ENCODE measurements around the gene SPTY2D1. TPM values are rescaled to one million over a fixed set of nuclear protein-coding genes. Genes with fewer than 3 reads are reported as not detected.

SPTY2D1 gene
- total and polyA plus RNA-seq, 12 donors = 1.9 to 18.8 (median 9.9) TPM

GRCh38 chr11:18564149-18564548 is 70.0 kb downstream of the SPTY2D1 start:
- Histone ChIP-seq H3K4me3 (no peak overlapping the region), H3K36me3 (peaks cover 0 to 99% (median 36%) of the 10 kb centered on the region in 9 donors), H3K4me1 (no peaks in the 10 kb centered on the region), H3K9me3 (no peaks in the 10 kb centered on the region), H3K27ac (no peak overlapping the region), H3K27me3 (no peaks in the 10 kb centered on the region)
- ATAC-seq (no peak), DNase-seq (no peak)
- no peak for TF ChIP-seq CTCF (IDR thresholded peaks at IDR 0.05)
- intact Hi-C loops (cut with DNase I) = no loop called here

GRCh38 chr11:18563090-18563730 is 70.9 kb downstream of the SPTY2D1 start:
- 88 to 93% methylated on average over 2 of the region's 2 CpGs for WGBS, 2 donors
- no peak overlapping the region for H3K4me3 ChIP-seq
- TF ChIP-seq CTCF (IDR thresholded peaks at IDR 0.05) = no peak
- no peaks in the 10 kb centered on the region for H3K9me3 ChIP-seq
- intact Hi-C loops (cut with DNase I) = no loop called here
- peaks cover 0 to 100% (median 42%) of the 10 kb centered on the region in 9 donors for H3K36me3 ChIP-seq
- no peaks in the 10 kb centered on the region for H3K27me3 ChIP-seq
- ATAC-seq = no peak
- H3K27ac ChIP-seq = no peak overlapping the region
- no peak for DNase-seq
- H3K4me1 ChIP-seq = no peaks in the 10 kb centered on the region

Other genes starting within 250 kb of the SPTY2D1 start
- 100 to 1,000 TPM; 165 to 918 (median 298) TPM for gene LDHA, start 239.8 kb downstream of the SPTY2D1 start, total RNA-seq
- 100 to 1,000 TPM; 121 to 840 TPM for gene LDHA, start 239.8 kb downstream of the SPTY2D1 start, polyA plus RNA-seq
- 1 to 10 TPM in 3 of 10 donors, under 1 TPM in 1, not detected in 6; 0.37 to 3.1 (median 2.6) TPM for gene LDHC, start 222.0 kb downstream of the SPTY2D1 start, total RNA-seq
- under 1 TPM in 1 of 2 donors, not detected in 1; 0.37 TPM for gene LDHC, start 222.0 kb downstream of the SPTY2D1 start, polyA plus RNA-seq
- gene LDHAL6A, start 178.5 kb downstream of the SPTY2D1 start, total RNA-seq = not detected
- gene LDHAL6A, start 178.5 kb downstream of the SPTY2D1 start, polyA plus RNA-seq = not detected
- gene TSG101, start 107.4 kb downstream of the SPTY2D1 start, total RNA-seq = 10 to 100 TPM; 59.7 to 77.6 (median 68.7) TPM
- 10 to 100 TPM; 21.9 to 62.4 TPM for gene TSG101, start 107.4 kb downstream of the SPTY2D1 start, polyA plus RNA-seq
- 10 to 100 TPM; 13.7 to 25.8 (median 18.6) TPM for gene UEVLD, start 45.6 kb downstream of the SPTY2D1 start, total RNA-seq
- gene UEVLD, start 45.6 kb downstream of the SPTY2D1 start, polyA plus RNA-seq = 1 to 10 TPM; 5.6 to 7.1 TPM
- gene MISFA, start 34.6 kb downstream of the SPTY2D1 start, total RNA-seq = 10 to 100 TPM in 6 of 10 donors, 1 to 10 TPM in 4; 7.1 to 16.6 (median 10.8) TPM
- gene MISFA, start 34.6 kb downstream of the SPTY2D1 start, polyA plus RNA-seq = 10 to 100 TPM in 1 of 2 donors, 1 to 10 TPM in 1; 1.7 to 18.4 TPM
- 1 to 10 TPM; 3.5 to 9.3 (median 5.9) TPM for gene TMEM86A, start 64.4 kb upstream of the SPTY2D1 start, total RNA-seq
- 1 to 10 TPM; 2.0 to 3.3 TPM for gene TMEM86A, start 64.4 kb upstream of the SPTY2D1 start, polyA plus RNA-seq
- 1 to 10 TPM in 2 of 10 donors, under 1 TPM in 7, not detected in 1; 0.18 to 1.3 (median 0.68) TPM for gene IGSF22, start 91.8 kb upstream of the SPTY2D1 start, total RNA-seq
- under 1 TPM; 0.30 to 0.44 TPM for gene IGSF22, start 91.8 kb upstream of the SPTY2D1 start, polyA plus RNA-seq
- gene PTPN5, start 157.5 kb upstream of the SPTY2D1 start, total RNA-seq = 1 to 10 TPM; 1.5 to 8.8 (median 3.5) TPM
- 1 to 10 TPM; 4.4 to 5.8 TPM for gene PTPN5, start 157.5 kb upstream of the SPTY2D1 start, polyA plus RNA-seq

Measured in heart right ventricle (tissue), 16 donors.